Cardiac fibroblast (primary cell): ENCODE measurements around the gene OSBPL3.

ENCODE experiments used
- DNase-seq, 2 donors: peaks; one replicate each; pipeline versions ENCODE4 v3.0.0 to v3.0.0-alpha.2; 2010; ENCODE audit warnings: low read depth in 2 of 2
- H3K4me3 ChIP-seq, 2 donors: replicated peaks in 1 of 2; 1 replicate in 1 of 2; 2 replicates in 1 of 2; pipeline ENCODE4 v1.5.1; 2011; ENCODE audit warnings: low read depth in 2 of 2, low read length in 2 of 2, mild to moderate bottlenecking in 2 of 2, moderate library complexity in 1 of 2
- CTCF ChIP-seq: IDR thresholded peaks from one replicate; pipeline ENCODE4 v1.5.1; 2011; ENCODE audit warnings: low read depth, mild to moderate bottlenecking, low read length, inconsistent platforms

The OSBPL3 gene

GRCh38 chr7:24894429-24895221 is 85.4 kb downstream of the OSBPL3 start:
- H3K4me3 ChIP-seq, result no peak overlapping the region
- peak; percentile 56 for TF ChIP-seq CTCF
- no peak for DNase-seq

GRCh38 chr7:24891311-24891735 is 88.7 kb downstream of the OSBPL3 start:
- DNase-seq, result no peak

GRCh38 chr7:24889611-24890010 is 90.4 kb downstream of the OSBPL3 start:
- TF ChIP-seq CTCF, result no peak
- no peak overlapping the region for H3K4me3 ChIP-seq
- DNase-seq, result no peak

More at GRCh38 chr7:24891311-24891735, 88.7 kb downstream of the OSBPL3 start:
- H3K4me3 ChIP-seq, result no peak overlapping the region
- TF ChIP-seq CTCF, result no peak

GRCh38 chr7:24888653-24889052 is 91.3 kb downstream of the OSBPL3 start:
- TF ChIP-seq CTCF, result no peak
- no peak overlapping the region for H3K4me3 ChIP-seq

GRCh38 chr7:24885716-24886115 is 94.3 kb downstream of the OSBPL3 start:
- H3K4me3 ChIP-seq, result no peak overlapping the region
- TF ChIP-seq CTCF, result no peak
- no peak for DNase-seq

More at GRCh38 chr7:24888653-24889052, 91.3 kb downstream of the OSBPL3 start:
- no peak for DNase-seq

GRCh38 chr7:24885305-24885704 is 94.7 kb downstream of the OSBPL3 start:
- no peak overlapping the region for H3K4me3 ChIP-seq
- DNase-seq, result no peak
- no peak for TF ChIP-seq CTCF

GRCh38 chr7:24884401-24884800 is 95.6 kb downstream of the OSBPL3 start:
- H3K4me3 ChIP-seq, result no peak overlapping the region
- DNase-seq, result no peak
- no peak for TF ChIP-seq CTCF
